Measurements from ENCODE around the gene PROCA1.
A peak's percentile ranks its signal among the peaks of the same experiment; 100 is the strongest.

The PROCA1 gene

GRCh38 chr17:28693869-28694268 lies 17.8 kb downstream of the PROCA1 start:
- Histone ChIP-seq H3K36me3 (ENCODE audit: control insufficient read depth, insufficient read depth, low read length) (peaks cover 70% of the 10 kb centered on the region), H3K9me3 (ENCODE audit: control insufficient read depth, insufficient read depth, low read length) (no peaks in the 10 kb centered on the region), H3K9ac (ENCODE audit: low read depth, low read length) (no peak overlapping the region), H3K4me3 (ENCODE audit: low read depth, low read length) (no peak overlapping the region), H3K4me1 (ENCODE audit: control insufficient read depth, insufficient read depth, low read length) (no peaks in the 10 kb centered on the region), H3K27me3 (ENCODE audit: control insufficient read depth, insufficient read depth, low read length) (no peaks in the 10 kb centered on the region)

DNA sequence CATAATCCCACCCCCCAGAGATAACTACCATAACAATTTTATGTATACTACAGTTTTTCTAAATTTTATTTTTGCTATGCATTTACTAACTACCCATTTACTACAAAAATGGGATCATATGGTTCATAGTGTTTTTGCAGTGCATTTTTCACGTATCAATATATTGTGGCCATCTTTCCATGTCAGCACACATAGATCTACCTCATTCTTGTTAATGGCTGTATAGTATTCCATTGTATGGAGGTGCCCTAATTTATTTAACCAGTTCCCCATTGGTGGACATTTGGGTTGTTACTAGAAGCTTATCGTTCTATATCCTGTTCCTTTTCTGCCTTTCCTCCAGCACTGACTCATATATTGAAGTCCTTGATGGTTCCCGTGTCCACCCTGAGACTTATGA lies 22.7 kb downstream of the PROCA1 start:
- Histone ChIP-seq H3K4me3 (ENCODE audit: low read depth, low read length) (no peak overlapping the region), H3K9me3 (ENCODE audit: control insufficient read depth, insufficient read depth, low read length) (no peaks in the 10 kb centered on the region), H3K36me3 (ENCODE audit: control insufficient read depth, insufficient read depth, low read length) (peaks cover 63% of the 10 kb centered on the region), H3K27me3 (ENCODE audit: control insufficient read depth, insufficient read depth, low read length) (no peaks in the 10 kb centered on the region), H3K9ac (ENCODE audit: low read depth, low read length) (no peak overlapping the region), H3K4me1 (ENCODE audit: control insufficient read depth, insufficient read depth, low read length) (no peaks in the 10 kb centered on the region)

DNA sequence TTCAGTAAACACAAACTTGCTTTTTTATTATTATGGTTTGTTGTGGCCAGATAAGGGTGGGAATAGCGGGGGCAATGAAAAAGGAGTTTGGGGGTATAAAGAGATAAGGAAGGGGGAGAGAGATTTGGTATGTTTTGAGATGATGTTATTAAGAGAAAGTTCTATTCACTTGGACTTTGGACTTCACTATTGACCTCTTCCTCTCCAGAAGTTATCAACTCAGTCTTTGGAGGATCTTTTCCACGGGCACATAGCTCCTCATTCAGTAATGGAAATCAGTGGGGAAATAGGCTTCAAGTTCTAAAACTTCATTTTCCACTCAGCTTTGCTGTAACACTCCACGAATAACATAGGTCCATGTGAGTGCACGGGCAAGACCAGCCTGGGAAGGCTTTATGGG lies 23.2 kb downstream of the PROCA1 start:
- no peak overlapping the region for H3K4me3 ChIP-seq (ENCODE audit: low read depth, low read length)
- H3K27me3 ChIP-seq (ENCODE audit: control insufficient read depth, insufficient read depth, low read length) = no peaks in the 10 kb centered on the region
- H3K36me3 ChIP-seq (ENCODE audit: control insufficient read depth, insufficient read depth, low read length) = peaks cover 65% of the 10 kb centered on the region
- no peaks in the 10 kb centered on the region for H3K9me3 ChIP-seq (ENCODE audit: control insufficient read depth, insufficient read depth, low read length)
- H3K9ac ChIP-seq (ENCODE audit: low read depth, low read length) = no peak overlapping the region
- no peaks in the 10 kb centered on the region for H3K4me1 ChIP-seq (ENCODE audit: control insufficient read depth, insufficient read depth, low read length)

- H3K9ac ChIP-seq (ENCODE audit: low read depth, low read length) = no peak overlapping the region
- peaks cover 80% of the 10 kb centered on the region for H3K36me3 ChIP-seq (ENCODE audit: control insufficient read depth, insufficient read depth, low read length)
- no peaks in the 10 kb centered on the region for H3K27me3 ChIP-seq (ENCODE audit: control insufficient read depth, insufficient read depth, low read length)
- no peaks in the 10 kb centered on the region for H3K9me3 ChIP-seq (ENCODE audit: control insufficient read depth, insufficient read depth, low read length)
- no peak overlapping the region for H3K4me3 ChIP-seq (ENCODE audit: low read depth, low read length)
- no peaks in the 10 kb centered on the region for H3K4me1 ChIP-seq (ENCODE audit: control insufficient read depth, insufficient read depth, low read length)
These were observed 25.4 kb downstream of the PROCA1 start for GRCh38 chr17:28686296-28686695.

- Histone ChIP-seq H3K4me1 (ENCODE audit: control insufficient read depth, insufficient read depth, low read length) (no peaks in the 10 kb centered on the region), H3K9ac (ENCODE audit: low read depth, low read length) (no peak overlapping the region), H3K4me3 (ENCODE audit: low read depth, low read length) (no peak overlapping the region), H3K36me3 (ENCODE audit: control insufficient read depth, insufficient read depth, low read length) (peaks cover 78% of the 10 kb centered on the region), H3K27me3 (ENCODE audit: control insufficient read depth, insufficient read depth, low read length) (no peaks in the 10 kb centered on the region), H3K9me3 (ENCODE audit: control insufficient read depth, insufficient read depth, low read length) (no peaks in the 10 kb centered on the region)
These were observed 26.3 kb downstream of the PROCA1 start for GRCh38 chr17:28685366-28685765.

- Histone ChIP-seq H3K4me3 (ENCODE audit: low read depth, low read length) (no peak overlapping the region), H3K4me1 (ENCODE audit: control insufficient read depth, insufficient read depth, low read length) (no peaks in the 10 kb centered on the region), H3K9me3 (ENCODE audit: control insufficient read depth, insufficient read depth, low read length) (no peaks in the 10 kb centered on the region), H3K36me3 (ENCODE audit: control insufficient read depth, insufficient read depth, low read length) (peaks cover 74% of the 10 kb centered on the region), H3K9ac (ENCODE audit: low read depth, low read length) (no peak overlapping the region), H3K27me3 (ENCODE audit: control insufficient read depth, insufficient read depth, low read length) (no peaks in the 10 kb centered on the region)
These were observed 26.7 kb downstream of the PROCA1 start for GRCh38 chr17:28684963-28685362.

GRCh38 chr17:28682655-28683054 lies 29.0 kb downstream of the PROCA1 start:
- Histone ChIP-seq H3K9ac (ENCODE audit: low read depth, low read length) (no peak overlapping the region), H3K36me3 (ENCODE audit: control insufficient read depth, insufficient read depth, low read length) (peaks cover 77% of the 10 kb centered on the region), H3K27me3 (ENCODE audit: control insufficient read depth, insufficient read depth, low read length) (no peaks in the 10 kb centered on the region), H3K9me3 (ENCODE audit: control insufficient read depth, insufficient read depth, low read length) (no peaks in the 10 kb centered on the region), H3K4me1 (ENCODE audit: control insufficient read depth, insufficient read depth, low read length) (no peaks in the 10 kb centered on the region), H3K4me3 (ENCODE audit: low read depth, low read length) (no peak overlapping the region)

DNA sequence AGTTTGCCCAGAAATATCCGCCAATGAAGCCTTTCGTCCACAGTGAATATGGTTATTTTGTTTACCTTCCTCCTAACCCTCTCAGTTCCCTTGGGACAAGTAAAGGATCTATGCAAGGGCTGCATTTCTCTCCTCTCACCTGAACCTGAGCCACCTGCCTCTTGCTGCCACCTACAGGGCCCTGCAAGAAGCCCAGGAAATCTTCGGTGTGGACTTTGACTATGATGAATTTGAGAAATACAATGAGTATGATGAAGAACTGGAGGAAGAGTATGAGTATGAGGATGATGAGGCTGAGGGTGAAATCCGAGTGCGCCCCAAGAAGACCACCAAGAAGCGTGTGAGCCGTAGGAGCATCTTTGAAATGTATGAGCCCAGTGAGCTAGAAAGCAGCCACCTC lies 35.7 kb downstream of the PROCA1 start:
- Histone ChIP-seq H3K4me1 (ENCODE audit: control insufficient read depth, insufficient read depth, low read length) (no peaks in the 10 kb centered on the region), H3K36me3 (ENCODE audit: control insufficient read depth, insufficient read depth, low read length) (peaks cover 67% of the 10 kb centered on the region), H3K9ac (ENCODE audit: low read depth, low read length) (no peak overlapping the region), H3K27me3 (ENCODE audit: control insufficient read depth, insufficient read depth, low read length) (no peaks in the 10 kb centered on the region), H3K9me3 (ENCODE audit: control insufficient read depth, insufficient read depth, low read length) (no peaks in the 10 kb centered on the region), H3K4me3 (ENCODE audit: low read depth, low read length) (no peak overlapping the region)

GRCh38 chr17:28675490-28675889 lies 36.2 kb downstream of the PROCA1 start:
- Histone ChIP-seq H3K27me3 (ENCODE audit: control insufficient read depth, insufficient read depth, low read length) (no peaks in the 10 kb centered on the region), H3K9ac (ENCODE audit: low read depth, low read length) (no peak overlapping the region), H3K36me3 (ENCODE audit: control insufficient read depth, insufficient read depth, low read length) (peaks cover 67% of the 10 kb centered on the region), H3K9me3 (ENCODE audit: control insufficient read depth, insufficient read depth, low read length) (no peaks in the 10 kb centered on the region), H3K4me3 (ENCODE audit: low read depth, low read length) (no peak overlapping the region), H3K4me1 (ENCODE audit: control insufficient read depth, insufficient read depth, low read length) (no peaks in the 10 kb centered on the region)

DNA sequence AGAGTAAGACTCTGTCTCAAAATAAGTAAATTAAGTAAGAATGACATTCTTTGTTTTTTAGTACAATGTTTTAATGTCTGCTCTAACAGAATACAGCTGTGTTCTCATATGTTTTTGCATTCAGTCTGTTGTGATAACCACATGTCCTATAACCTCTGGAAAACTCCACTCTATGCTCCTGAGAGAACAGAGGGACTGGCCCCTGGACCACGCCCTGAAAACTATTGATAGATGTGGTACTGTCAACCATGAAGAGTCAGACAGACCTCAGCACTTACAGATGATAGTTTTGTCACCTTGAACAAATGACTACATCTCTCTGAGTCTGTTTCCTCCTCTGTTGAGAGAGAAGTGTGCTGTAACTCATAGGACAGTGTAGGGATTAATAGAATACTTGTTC lies 41.8 kb downstream of the PROCA1 start:
- no peaks in the 10 kb centered on the region for H3K4me1 ChIP-seq (ENCODE audit: control insufficient read depth, insufficient read depth, low read length)
- no peak overlapping the region for H3K9ac ChIP-seq (ENCODE audit: low read depth, low read length)
- no peaks in the 10 kb centered on the region for H3K9me3 ChIP-seq (ENCODE audit: control insufficient read depth, insufficient read depth, low read length)
- H3K36me3 ChIP-seq (ENCODE audit: control insufficient read depth, insufficient read depth, low read length) = peaks cover 38% of the 10 kb centered on the region
- no peaks in the 10 kb centered on the region for H3K27me3 ChIP-seq (ENCODE audit: control insufficient read depth, insufficient read depth, low read length)
- H3K4me3 ChIP-seq (ENCODE audit: low read depth, low read length) = no peak overlapping the region

GRCh38 chr17:28667870-28668269 lies 43.8 kb downstream of the PROCA1 start:
- Histone ChIP-seq H3K9me3 (ENCODE audit: control insufficient read depth, insufficient read depth, low read length) (no peaks in the 10 kb centered on the region), H3K9ac (ENCODE audit: low read depth, low read length) (no peak overlapping the region), H3K36me3 (ENCODE audit: control insufficient read depth, insufficient read depth, low read length) (peaks cover 22% of the 10 kb centered on the region), H3K4me1 (ENCODE audit: control insufficient read depth, insufficient read depth, low read length) (peaks cover 3% of the 10 kb centered on the region), H3K4me3 (ENCODE audit: low read depth, low read length) (no peak overlapping the region), H3K27me3 (ENCODE audit: control insufficient read depth, insufficient read depth, low read length) (no peaks in the 10 kb centered on the region)

DNA sequence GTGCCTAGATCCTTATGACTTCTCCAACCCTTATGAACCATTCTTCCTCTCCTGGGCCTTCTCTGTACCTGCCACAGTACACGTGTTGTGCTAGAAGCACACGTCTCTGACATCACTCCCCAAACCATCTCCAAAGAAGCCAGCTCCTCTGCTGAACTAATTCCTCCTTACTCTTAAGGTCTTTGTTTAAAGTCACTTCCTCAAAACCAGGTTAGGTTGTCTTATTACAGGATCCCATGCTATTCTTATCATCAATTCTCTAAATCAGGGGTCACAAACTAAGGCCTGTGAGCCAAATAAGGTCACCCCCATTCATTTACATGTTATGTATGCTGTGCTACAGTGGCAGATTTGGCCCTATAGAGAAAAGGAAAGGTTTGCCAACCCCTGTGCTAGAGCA lies 45.7 kb downstream of the PROCA1 start:
- Histone ChIP-seq H3K27me3 (ENCODE audit: control insufficient read depth, insufficient read depth, low read length) (no peaks in the 10 kb centered on the region), H3K9me3 (ENCODE audit: control insufficient read depth, insufficient read depth, low read length) (no peaks in the 10 kb centered on the region), H3K9ac (ENCODE audit: low read depth, low read length) (no peak overlapping the region), H3K36me3 (ENCODE audit: control insufficient read depth, insufficient read depth, low read length) (peaks cover 13% of the 10 kb centered on the region), H3K4me3 (ENCODE audit: low read depth, low read length) (no peak overlapping the region), H3K4me1 (ENCODE audit: control insufficient read depth, insufficient read depth, low read length) (peaks cover 7% of the 10 kb centered on the region)

DNA sequence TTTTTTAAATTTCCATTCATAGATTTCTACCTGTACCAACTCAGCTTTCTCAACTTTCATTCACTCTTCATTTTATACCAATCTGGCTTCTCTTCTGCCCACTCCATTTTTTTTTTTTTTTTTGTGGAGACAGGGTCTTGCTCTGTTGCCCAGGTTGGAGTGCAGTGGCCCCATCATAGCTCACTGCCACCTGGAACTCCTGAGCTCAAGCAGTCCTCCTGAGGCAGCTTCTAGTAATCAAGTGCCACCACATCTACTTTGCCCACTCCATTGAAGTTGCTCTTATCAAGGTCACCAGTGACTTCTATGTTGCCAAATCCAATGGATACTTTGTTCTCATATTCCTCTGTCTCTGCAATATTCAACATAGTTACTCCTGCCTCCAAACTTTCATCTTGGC lies 48.0 kb downstream of the PROCA1 start:
- Histone ChIP-seq H3K4me3 (ENCODE audit: low read depth, low read length) (peak overlapping the region; percentile 100), H3K27me3 (ENCODE audit: control insufficient read depth, insufficient read depth, low read length) (no peaks in the 10 kb centered on the region), H3K36me3 (ENCODE audit: control insufficient read depth, insufficient read depth, low read length) (peaks cover 22% of the 10 kb centered on the region), H3K9ac (ENCODE audit: low read depth, low read length) (no peak overlapping the region), H3K4me1 (ENCODE audit: control insufficient read depth, insufficient read depth, low read length) (peaks cover 7% of the 10 kb centered on the region), H3K9me3 (ENCODE audit: control insufficient read depth, insufficient read depth, low read length) (no peaks in the 10 kb centered on the region)

Measured in iPS-15b (cell line).